Esophagus squamous epithelium (tissue), 4 donors: ENCODE data around the gene CSNK1A1.

ENCODE experiments used
- POLR2A ChIP-seq, 4 donors: fragments of 450-650 bp; IDR thresholded peaks; one replicate each; pipeline ENCODE4 v1.6.1; 2017; ENCODE audit warnings: antibody characterized with exemption in 4 of 4, mild to moderate bottlenecking in 4 of 4, moderate library complexity in 3 of 4
- TF ChIP-seq, protein P1 (sequence below), 6 experiments: fragments of 450-650 bp in 4 of 6; fragments of 200-600 bp in 2 of 6; sonication (generic) in 2 of 6; IDR thresholded peaks; one replicate each; pipeline ENCODE4 v1.5.1; 2016 to 2019; ENCODE audit warnings: antibody characterized with exemption in 6 of 6, mild to moderate bottlenecking in 4 of 6, moderate library complexity in 4 of 6

DNA sequence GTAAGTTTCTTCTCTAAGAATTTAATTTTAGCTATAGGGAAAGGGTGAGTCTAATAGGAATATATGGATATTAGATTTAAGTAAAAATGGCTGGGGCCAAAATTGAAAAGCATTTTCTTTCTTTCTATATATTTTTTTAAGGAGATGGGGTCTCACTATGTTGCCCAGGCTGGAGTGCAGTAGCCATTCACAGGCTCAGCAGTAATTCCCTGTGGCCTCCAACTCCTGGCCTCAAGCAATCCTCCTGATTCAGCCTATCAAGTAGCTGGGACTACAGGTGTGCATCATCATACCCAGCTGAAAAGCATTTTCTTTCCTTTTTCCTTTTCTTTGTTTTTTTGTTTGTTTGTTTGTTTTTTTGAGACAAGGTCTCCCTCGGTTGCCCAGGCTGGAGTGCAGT lies 41.1 kb downstream of the CSNK1A1 start:
- TF ChIP-seq, protein P1, sequence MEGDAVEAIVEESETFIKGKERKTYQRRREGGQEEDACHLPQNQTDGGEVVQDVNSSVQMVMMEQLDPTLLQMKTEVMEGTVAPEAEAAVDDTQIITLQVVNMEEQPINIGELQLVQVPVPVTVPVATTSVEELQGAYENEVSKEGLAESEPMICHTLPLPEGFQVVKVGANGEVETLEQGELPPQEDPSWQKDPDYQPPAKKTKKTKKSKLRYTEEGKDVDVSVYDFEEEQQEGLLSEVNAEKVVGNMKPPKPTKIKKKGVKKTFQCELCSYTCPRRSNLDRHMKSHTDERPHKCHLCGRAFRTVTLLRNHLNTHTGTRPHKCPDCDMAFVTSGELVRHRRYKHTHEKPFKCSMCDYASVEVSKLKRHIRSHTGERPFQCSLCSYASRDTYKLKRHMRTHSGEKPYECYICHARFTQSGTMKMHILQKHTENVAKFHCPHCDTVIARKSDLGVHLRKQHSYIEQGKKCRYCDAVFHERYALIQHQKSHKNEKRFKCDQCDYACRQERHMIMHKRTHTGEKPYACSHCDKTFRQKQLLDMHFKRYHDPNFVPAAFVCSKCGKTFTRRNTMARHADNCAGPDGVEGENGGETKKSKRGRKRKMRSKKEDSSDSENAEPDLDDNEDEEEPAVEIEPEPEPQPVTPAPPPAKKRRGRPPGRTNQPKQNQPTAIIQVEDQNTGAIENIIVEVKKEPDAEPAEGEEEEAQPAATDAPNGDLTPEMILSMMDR (IDR thresholded peaks at IDR 0.05): no peak
- TF ChIP-seq POLR2A (IDR thresholded peaks at IDR 0.05): no peak
